Measurements from ENCODE around the gene LCTL.

Gene LCTL

GRCh38 chr15:66598095-66598815, 32.5 kb upstream of the LCTL start:
- Histone ChIP-seq H3K36me3 (ENCODE audit: control insufficient read depth, insufficient read depth, low read length) (no peaks in the 10 kb centered on the region), H3K27me3 (ENCODE audit: control insufficient read depth, insufficient read depth, low read length) (no peaks in the 10 kb centered on the region), H3K79me2 (no peaks in the 10 kb centered on the region), H3K4me2 (ENCODE audit: low read length) (no peak overlapping the region), H3K9ac (no peak overlapping the region), H3K4me1 (no peaks in the 10 kb centered on the region), H2AFZ (no peak overlapping the region), H3K27ac (no peak overlapping the region), H3K9me3 (ENCODE audit: control insufficient read depth, low read length) (no peaks in the 10 kb centered on the region), H3K4me3 (ENCODE audit: low read depth, low read length) (no peak overlapping the region)
- TF ChIP-seq CTCF (IDR thresholded peaks at IDR 0.05), result no peak

DNA sequence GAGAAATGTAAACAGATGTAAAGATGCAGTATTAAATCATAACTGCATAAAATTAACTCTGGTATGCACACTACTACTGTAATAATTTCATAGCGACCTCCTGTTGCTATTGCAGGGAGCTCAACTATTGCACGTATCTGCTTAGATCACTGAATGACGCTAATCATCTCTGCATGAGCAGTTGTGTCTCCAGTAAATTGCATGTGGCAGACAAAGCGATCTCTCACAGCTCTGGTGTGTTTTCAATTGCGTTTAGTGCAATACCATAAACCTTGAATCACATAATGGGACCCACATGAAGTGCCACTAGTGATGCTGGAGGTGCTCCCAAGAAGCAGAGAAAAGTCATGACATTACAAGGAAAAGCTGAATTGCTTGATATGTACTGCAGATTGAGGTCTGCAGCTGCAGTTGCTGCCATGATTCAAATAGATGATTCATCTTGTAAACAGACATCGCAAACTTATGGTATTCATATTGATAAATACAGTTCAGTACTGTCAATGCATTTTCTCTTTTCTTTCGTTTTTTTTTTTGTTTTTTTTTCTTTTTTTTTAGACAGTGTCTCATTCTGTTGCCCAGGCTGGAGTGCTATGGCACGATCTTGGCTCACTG, 30.2 kb upstream of the LCTL start:
- Histone ChIP-seq H2AFZ (no peak overlapping the region), H3K79me2 (no peaks in the 10 kb centered on the region), H3K36me3 (ENCODE audit: control insufficient read depth, insufficient read depth, low read length) (no peaks in the 10 kb centered on the region), H3K4me3 (ENCODE audit: low read depth, low read length) (no peak overlapping the region), H3K27ac (no peak overlapping the region), H3K4me1 (no peaks in the 10 kb centered on the region), H3K27me3 (ENCODE audit: control insufficient read depth, insufficient read depth, low read length) (no peaks in the 10 kb centered on the region), H3K9me3 (ENCODE audit: control insufficient read depth, low read length) (no peaks in the 10 kb centered on the region), H3K9ac (no peak overlapping the region), H3K4me2 (ENCODE audit: low read length) (no peak overlapping the region)
- TF ChIP-seq CTCF (IDR thresholded peaks at IDR 0.05), result no peak

- Histone ChIP-seq H3K79me2 (no peaks in the 10 kb centered on the region), H3K27me3 (ENCODE audit: control insufficient read depth, insufficient read depth, low read length) (no peaks in the 10 kb centered on the region), H2AFZ (no peak overlapping the region), H3K36me3 (ENCODE audit: control insufficient read depth, insufficient read depth, low read length) (no peaks in the 10 kb centered on the region), H3K27ac (no peak overlapping the region), H3K9me3 (ENCODE audit: control insufficient read depth, low read length) (no peaks in the 10 kb centered on the region), H3K9ac (no peak overlapping the region), H3K4me2 (ENCODE audit: low read length) (no peak overlapping the region), H3K4me1 (no peaks in the 10 kb centered on the region), H3K4me3 (ENCODE audit: low read depth, low read length) (no peak overlapping the region)
- TF ChIP-seq CTCF (IDR thresholded peaks at IDR 0.05), result no peak
These were observed 29.5 kb upstream of the LCTL start for GRCh38 chr15:66595332-66595731.

DNA sequence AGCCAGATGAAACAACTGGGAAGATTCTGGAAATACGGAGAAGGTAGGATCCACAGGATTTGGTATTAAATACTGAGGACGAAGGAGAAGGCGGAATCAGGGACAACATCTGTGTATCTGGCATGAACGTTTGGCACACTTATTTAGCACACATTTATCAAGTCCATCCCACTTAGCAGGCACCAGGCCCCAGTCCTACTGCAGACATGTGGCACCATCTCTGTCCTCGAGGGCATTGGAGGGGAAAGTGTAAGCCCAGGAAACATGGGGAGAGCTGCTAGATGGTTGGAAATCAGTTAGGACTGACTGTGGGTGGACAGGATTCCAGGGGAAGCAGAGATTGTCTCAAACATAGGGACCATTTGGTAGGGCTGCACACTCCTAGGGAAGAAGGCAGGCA, 29.0 kb upstream of the LCTL start:
- Histone ChIP-seq H3K9me3 (ENCODE audit: control insufficient read depth, low read length) (no peaks in the 10 kb centered on the region), H3K4me1 (no peaks in the 10 kb centered on the region), H3K79me2 (no peaks in the 10 kb centered on the region), H3K27ac (no peak overlapping the region), H3K4me2 (ENCODE audit: low read length) (no peak overlapping the region), H3K4me3 (ENCODE audit: low read depth, low read length) (no peak overlapping the region), H2AFZ (no peak overlapping the region), H3K36me3 (ENCODE audit: control insufficient read depth, insufficient read depth, low read length) (no peaks in the 10 kb centered on the region), H3K27me3 (ENCODE audit: control insufficient read depth, insufficient read depth, low read length) (no peaks in the 10 kb centered on the region), H3K9ac (no peak overlapping the region)
- TF ChIP-seq CTCF (IDR thresholded peaks at IDR 0.05), result no peak

GRCh38 chr15:66594344-66594743, 28.5 kb upstream of the LCTL start:
- Histone ChIP-seq H3K4me3 (ENCODE audit: low read depth, low read length) (no peak overlapping the region), H3K27me3 (ENCODE audit: control insufficient read depth, insufficient read depth, low read length) (no peaks in the 10 kb centered on the region), H3K9ac (no peak overlapping the region), H3K9me3 (ENCODE audit: control insufficient read depth, low read length) (no peaks in the 10 kb centered on the region), H3K36me3 (ENCODE audit: control insufficient read depth, insufficient read depth, low read length) (no peaks in the 10 kb centered on the region), H3K27ac (no peak overlapping the region), H3K79me2 (no peaks in the 10 kb centered on the region), H2AFZ (no peak overlapping the region), H3K4me2 (ENCODE audit: low read length) (no peak overlapping the region), H3K4me1 (no peaks in the 10 kb centered on the region)
- TF ChIP-seq CTCF (IDR thresholded peaks at IDR 0.05), result no peak
